Activated B cell treated with CpG ODN at 0.5 μM for 24 hours (primary cell): Measurements from ENCODE around the gene ARL14. TPM values are rescaled to one million over a fixed set of nuclear protein-coding genes. Genes with fewer than 3 reads are reported as not detected.

Experiments used
- ATAC-seq: fragments of 200-7000 bp; cut with Tn5 transposase; one replicate; pipeline ENCODE4 v1.10.0; 2021; ENCODE audit warnings: low read depth, mild to moderate bottlenecking, moderate library complexity
- CTCF ChIA-PET: fragments of 350-600 bp; sonication (Branson Sonifier 250); formaldehyde crosslinking; loops from one replicate; lab custom pipeline; 2021; ENCODE audit warnings: antibody characterized with exemption; lab: Charles Lee
- POLR2A ChIA-PET: fragments of 350-600 bp; sonication (Branson Sonifier 250); formaldehyde crosslinking; loops from one replicate; lab custom pipeline; 2021; ENCODE audit warnings: antibody characterized with exemption; lab: Charles Lee
- DNase-seq: peaks from one replicate; pipeline ENCODE4 v3.0.0; 2022
- H3K27ac Mint-ChIP-seq: one replicate; pipeline ENCODE4 v1.8.0; 2020; ENCODE audit warnings: mixed read lengths
- H3K27me3 Mint-ChIP-seq: one replicate; pipeline ENCODE4 v1.8.0; 2021; ENCODE audit warnings: mixed read lengths
- H3K36me3 Mint-ChIP-seq: one replicate; pipeline ENCODE4 v1.8.0; 2021; ENCODE audit warnings: low read depth, mixed read lengths
- H3K4me1 Mint-ChIP-seq: one replicate; pipeline ENCODE4 v1.8.0; 2021; ENCODE audit warnings: mixed read lengths
- H3K4me3 Mint-ChIP-seq: one replicate; pipeline ENCODE4 v1.8.0; 2020; ENCODE audit warnings: mild to moderate bottlenecking, mixed read lengths
- H3K9me3 Mint-ChIP-seq: one replicate; pipeline ENCODE4 v1.8.0; 2020; ENCODE audit warnings: mixed read lengths
- intact Hi-C: fragments of 100-400 bp; cut with micrococcal nuclease; formaldehyde crosslinking; loops from one replicate; pipeline ENCODE4 v1.15.1; 2024
- total RNA-seq: library from RNA; stranded (reverse); gene quantifications from 2 replicates; pipeline ENCODE4 v1.2.3, GENCODE V29; 2022
- TF ChIP-seq, protein P1 (sequence below): fragments of 200-600 bp; IDR thresholded peaks from one replicate; pipeline ENCODE4 v1.8.0; 2022; ENCODE audit warnings: antibody characterized with exemption, mild to moderate bottlenecking

ARL14 gene
- total RNA-seq, 1 donor from 2014 or later: 0.18 TPM

DNA sequence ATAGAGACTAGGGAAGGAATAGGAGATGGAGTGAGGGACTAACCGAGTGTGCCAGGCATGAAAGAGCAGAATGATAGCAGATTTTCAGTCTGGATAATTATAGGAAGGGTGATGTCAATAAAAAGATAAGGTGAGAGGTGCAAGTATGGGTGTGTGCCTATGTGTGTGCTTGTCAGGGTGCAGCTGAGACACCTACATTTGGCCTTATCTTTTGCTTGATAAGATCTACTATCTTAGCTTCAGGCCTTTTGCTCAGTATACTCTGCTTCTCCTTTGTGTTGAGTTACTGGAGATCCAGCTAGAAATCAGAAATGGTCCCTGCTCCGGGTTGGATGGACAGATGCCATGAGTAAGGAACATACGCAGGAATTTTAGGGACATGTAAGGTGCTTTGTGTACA is 17.4 kb downstream of the ARL14 start:
- H3K4me1 Mint-ChIP-seq: no peaks in the 10 kb centered on the region
- CTCF ChIA-PET: no interaction called here
- H3K36me3 Mint-ChIP-seq: no peaks in the 10 kb centered on the region

DNA sequence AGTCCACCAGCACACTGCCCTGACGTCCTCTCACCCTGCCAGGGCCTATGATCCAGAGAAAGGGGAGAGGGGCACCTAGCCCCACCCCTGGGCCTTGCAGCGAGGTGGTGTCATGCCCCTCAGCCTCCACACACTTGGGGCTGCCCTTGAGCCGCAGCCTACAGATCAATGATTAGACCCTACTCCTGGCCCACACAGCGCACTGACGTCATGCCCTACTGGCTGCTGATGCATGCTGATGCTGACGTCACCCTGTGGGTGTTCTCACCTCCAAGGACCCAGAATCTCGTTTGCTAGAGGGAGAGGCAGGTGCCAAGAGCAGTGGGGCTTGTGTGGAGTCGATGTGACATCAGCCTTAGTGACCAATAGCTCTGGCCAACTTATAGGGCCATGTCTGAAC is 18.0 kb downstream of the ARL14 start:
- TF ChIP-seq, protein P1, sequence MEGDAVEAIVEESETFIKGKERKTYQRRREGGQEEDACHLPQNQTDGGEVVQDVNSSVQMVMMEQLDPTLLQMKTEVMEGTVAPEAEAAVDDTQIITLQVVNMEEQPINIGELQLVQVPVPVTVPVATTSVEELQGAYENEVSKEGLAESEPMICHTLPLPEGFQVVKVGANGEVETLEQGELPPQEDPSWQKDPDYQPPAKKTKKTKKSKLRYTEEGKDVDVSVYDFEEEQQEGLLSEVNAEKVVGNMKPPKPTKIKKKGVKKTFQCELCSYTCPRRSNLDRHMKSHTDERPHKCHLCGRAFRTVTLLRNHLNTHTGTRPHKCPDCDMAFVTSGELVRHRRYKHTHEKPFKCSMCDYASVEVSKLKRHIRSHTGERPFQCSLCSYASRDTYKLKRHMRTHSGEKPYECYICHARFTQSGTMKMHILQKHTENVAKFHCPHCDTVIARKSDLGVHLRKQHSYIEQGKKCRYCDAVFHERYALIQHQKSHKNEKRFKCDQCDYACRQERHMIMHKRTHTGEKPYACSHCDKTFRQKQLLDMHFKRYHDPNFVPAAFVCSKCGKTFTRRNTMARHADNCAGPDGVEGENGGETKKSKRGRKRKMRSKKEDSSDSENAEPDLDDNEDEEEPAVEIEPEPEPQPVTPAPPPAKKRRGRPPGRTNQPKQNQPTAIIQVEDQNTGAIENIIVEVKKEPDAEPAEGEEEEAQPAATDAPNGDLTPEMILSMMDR: no peak
- intact Hi-C loops: no loop called here
- H3K27ac Mint-ChIP-seq: no peak overlapping the region
- H3K4me1 Mint-ChIP-seq: no peaks in the 10 kb centered on the region
- no peaks in the 10 kb centered on the region for H3K9me3 Mint-ChIP-seq
- no peak overlapping the region for H3K4me3 Mint-ChIP-seq
- H3K27me3 Mint-ChIP-seq: no peaks in the 10 kb centered on the region
- ChIA-PET POLR2A (no interaction called here), CTCF (no interaction called here)
- no peaks in the 10 kb centered on the region for H3K36me3 Mint-ChIP-seq
- DNase-seq (no peak), ATAC-seq (no peak)

More for the DNA sequence above, 17.4 kb downstream of the ARL14 start:
- Mint-ChIP-seq H3K9me3 (no peaks in the 10 kb centered on the region), H3K4me3 (no peak overlapping the region), H3K27me3 (no peaks in the 10 kb centered on the region), H3K27ac (no peak overlapping the region)
- POLR2A ChIA-PET: no interaction called here
- ATAC-seq (no peak), DNase-seq (no peak)
- TF ChIP-seq, protein P1: no peak
- intact Hi-C loops: no loop called here

DNA sequence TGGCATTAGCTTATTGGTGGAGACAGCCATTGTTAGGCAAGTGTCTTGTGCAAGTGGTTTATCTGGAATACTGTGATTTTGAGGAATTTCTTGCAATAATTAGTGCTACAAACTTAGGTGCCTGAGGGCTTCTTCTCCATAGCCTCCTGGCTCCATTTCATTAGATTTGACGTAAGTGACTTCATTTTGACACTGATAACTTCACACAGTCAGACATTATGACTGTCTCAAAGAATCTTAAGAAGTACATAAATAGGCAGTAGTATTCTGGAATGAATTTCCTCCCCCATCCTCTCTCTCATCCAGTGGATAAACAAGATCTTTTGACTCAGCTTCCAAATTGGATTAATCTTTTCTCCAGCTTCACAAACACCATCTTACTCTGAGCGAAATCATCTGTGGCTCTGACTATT is 19.0 kb downstream of the ARL14 start:
- H3K4me1 Mint-ChIP-seq: no peaks in the 10 kb centered on the region
- H3K36me3 Mint-ChIP-seq: no peaks in the 10 kb centered on the region
- DNase-seq (no peak), ATAC-seq (no peak)
- POLR2A ChIA-PET: no interaction called here
- intact Hi-C loops: no loop called here
- no peak overlapping the region for H3K4me3 Mint-ChIP-seq
- peaks cover 5% of the 10 kb centered on the region for H3K27me3 Mint-ChIP-seq
- H3K27ac Mint-ChIP-seq: no peak overlapping the region
- CTCF ChIA-PET: no interaction called here
- H3K9me3 Mint-ChIP-seq: no peaks in the 10 kb centered on the region
- TF ChIP-seq, protein P1: no peak

DNA sequence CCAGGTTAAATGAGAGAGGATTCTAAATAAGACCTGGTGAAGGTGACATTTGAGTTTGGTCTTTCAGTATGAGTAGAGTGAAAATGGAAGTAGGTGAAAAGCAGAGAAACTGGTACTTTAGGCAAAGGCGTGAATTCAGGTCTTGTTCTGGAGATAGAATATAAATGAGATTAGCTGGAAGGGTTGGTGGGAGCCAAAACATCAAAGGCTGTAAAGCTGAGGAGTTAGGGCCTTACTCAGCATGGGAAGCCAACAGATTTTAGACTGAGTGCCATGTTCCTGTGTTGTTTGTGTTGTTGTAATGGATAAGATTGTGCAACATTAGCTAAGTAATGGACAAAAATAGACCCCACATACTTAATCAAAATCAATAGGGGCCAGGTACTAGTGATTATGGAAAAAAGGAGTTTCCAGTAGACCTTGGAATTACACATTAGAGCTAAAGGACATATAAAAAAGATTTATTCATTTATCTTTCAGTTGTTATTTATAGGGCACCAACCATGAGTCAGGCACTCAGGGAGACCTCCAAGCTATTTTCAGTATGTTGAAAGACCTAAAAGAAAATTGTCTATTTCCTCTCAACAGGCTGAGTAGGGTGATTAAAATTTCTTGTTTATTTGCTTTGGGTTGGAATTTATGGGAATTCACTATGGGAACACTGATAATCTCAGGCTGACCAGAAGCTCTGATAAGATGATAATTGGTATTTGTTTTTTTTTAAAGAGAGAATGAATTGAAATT is 20.8 kb downstream of the ARL14 start:
- Mint-ChIP-seq H3K4me1 (no peaks in the 10 kb centered on the region), H3K27me3 (peaks cover 7% of the 10 kb centered on the region), H3K4me3 (no peak overlapping the region), H3K9me3 (no peaks in the 10 kb centered on the region), H3K27ac (no peak overlapping the region), H3K36me3 (no peaks in the 10 kb centered on the region)
- POLR2A ChIA-PET: interaction anchor here (0.5 kb wide), 1 partner anchor 132 kb away, joined by 4 read pairs; the partner anchor contains the start of gene KPNA4
- ATAC-seq (no peak), DNase-seq (no peak)
- intact Hi-C loops: no loop called here
- CTCF ChIA-PET: no interaction called here
- TF ChIP-seq, protein P1: no peak

DNA sequence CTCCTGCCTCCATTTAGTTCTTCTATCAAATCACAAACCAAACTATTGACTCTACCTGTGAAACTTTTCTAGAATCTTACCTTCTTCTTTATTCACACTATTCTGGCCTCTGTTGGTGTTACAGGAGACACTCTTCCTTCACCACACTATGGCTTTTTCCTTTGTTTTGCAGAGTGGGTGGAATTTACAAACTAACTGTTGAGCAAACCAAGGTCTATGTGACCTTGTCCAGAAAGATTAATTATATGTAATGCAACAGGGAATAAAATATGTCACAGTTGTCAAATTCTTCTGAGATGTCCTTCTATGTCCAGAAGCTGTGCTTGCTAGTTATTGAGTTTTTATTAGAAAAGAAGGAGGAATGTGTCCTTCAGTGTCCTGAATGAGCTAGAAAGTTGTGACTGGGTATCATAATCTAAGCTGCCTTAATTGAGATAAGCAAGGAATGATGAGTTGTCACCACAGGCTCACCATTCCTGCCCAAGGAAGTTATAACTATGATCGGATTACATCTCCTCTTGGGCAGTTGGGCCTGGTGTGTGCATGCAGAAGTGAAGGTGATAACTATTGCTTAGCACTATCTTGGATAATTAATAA is 21.7 kb downstream of the ARL14 start:
- ATAC-seq: no peak
- Mint-ChIP-seq H3K4me1 (no peaks in the 10 kb centered on the region), H3K9me3 (no peaks in the 10 kb centered on the region), H3K27ac (no peak overlapping the region), H3K36me3 (no peaks in the 10 kb centered on the region), H3K4me3 (no peak overlapping the region), H3K27me3 (peaks cover 11% of the 10 kb centered on the region)
- DNase-seq: no peak
- intact Hi-C loops: no loop called here
- ChIA-PET POLR2A (no interaction called here), CTCF (no interaction called here)
- TF ChIP-seq, protein P1: no peak
